GM19467 (cell line): ENCODE measurements around the gene RTL10.
"Not testable (repeated sequence)": the region's sequence is repeated elsewhere in the genome, so short reads cannot be mapped to it uniquely, and the experiment has no call there.

Experiments
- ATAC-seq: cut with Tn5 transposase; IDR thresholded peaks from one replicate; pipeline ENCODE4 v1.9.1; 2021; ENCODE audit warnings: mild to moderate bottlenecking, moderate library complexity; ENCODE audit not compliant: unreplicated experiment

The RTL10 gene

GRCh38 chr22:19890502-19891316 lies 36.0 kb upstream of the RTL10 start:
- no peak for ATAC-seq

DNA sequence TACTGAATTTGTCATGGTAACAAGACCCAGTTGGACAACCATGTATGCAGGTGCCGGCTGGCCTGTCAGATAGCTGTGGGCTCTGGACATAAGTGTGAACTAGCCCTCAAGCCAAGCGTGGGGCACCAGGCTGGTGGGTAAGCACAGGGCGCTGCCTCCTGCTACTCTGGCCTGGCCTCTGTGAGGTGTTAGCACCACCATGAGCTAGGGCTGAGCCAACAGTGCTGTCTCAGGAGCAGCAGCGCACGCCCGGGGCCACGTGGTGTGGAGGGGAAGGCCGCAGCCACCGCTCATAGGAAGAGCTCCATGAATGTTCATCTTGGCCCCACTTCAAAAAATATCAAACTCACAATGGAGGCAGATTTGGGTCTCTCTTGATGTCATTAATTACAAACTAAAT lies 35.3 kb upstream of the RTL10 start:
- no peak for ATAC-seq

GRCh38 chr22:19888131-19888746 lies 33.6 kb upstream of the RTL10 start:
- no peak for ATAC-seq

GRCh38 chr22:19887256-19887985 lies 32.7 kb upstream of the RTL10 start:
- no peak for ATAC-seq

GRCh38 chr22:19886605-19887255 lies 32.1 kb upstream of the RTL10 start:
- no peak for ATAC-seq

GRCh38 chr22:19885841-19886592 lies 31.3 kb upstream of the RTL10 start:
- no peak for ATAC-seq

GRCh38 chr22:19884954-19885751 lies 30.5 kb upstream of the RTL10 start:
- ATAC-seq = no peak

DNA sequence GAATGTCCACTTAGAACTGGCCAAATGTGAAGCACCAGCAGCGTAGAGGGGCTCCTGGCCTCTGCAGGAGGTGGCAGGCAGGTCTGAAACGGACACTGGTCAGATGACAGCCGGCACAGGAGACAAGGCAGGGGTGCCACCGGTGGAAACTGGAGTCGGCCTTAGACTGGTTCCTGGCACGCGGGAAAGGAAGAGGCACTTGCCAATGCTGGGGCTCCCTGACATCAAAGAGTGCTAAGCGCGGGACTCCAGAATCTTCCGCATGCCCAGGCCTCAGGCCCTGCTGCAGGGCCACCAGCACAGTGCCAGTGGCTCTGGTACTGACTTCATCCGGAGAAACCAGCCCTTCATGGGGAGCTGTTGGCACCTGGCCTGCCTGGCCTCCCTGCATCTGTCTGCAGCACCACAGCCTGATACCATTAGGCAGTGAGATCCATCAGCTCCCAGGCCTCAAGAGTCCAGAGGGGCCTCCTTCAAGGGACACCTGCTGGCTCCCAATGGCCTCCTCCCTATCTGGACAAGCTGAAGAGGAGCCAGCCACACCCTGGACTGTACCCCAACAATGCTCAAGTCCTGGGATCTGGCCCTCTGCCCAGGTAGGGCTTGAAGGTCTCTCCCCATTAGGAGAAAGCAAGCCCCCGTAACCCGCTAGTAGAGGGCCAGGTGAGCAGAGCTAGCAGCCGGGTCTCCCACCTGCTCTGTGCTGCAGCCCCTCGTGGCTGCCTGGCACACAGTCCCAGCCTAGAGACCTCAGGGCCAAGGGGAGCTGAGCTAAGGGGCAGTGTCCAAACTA lies 29.7 kb upstream of the RTL10 start:
- ATAC-seq = no peak

GRCh38 chr22:19883446-19883845 lies 28.8 kb upstream of the RTL10 start:
- ATAC-seq = not testable (repeated sequence)

GRCh38 chr22:19882446-19883381 lies 28.0 kb upstream of the RTL10 start:
- ATAC-seq = no peak

GRCh38 chr22:19880786-19881569 lies 26.3 kb upstream of the RTL10 start:
- no peak for ATAC-seq

- no peak for ATAC-seq
Observed at GRCh38 chr22:19879992-19880785, 25.5 kb upstream of the RTL10 start.

- no peak for ATAC-seq
Observed at GRCh38 chr22:19879643-19879991, 24.9 kb upstream of the RTL10 start.

- ATAC-seq = no peak
Observed at GRCh38 chr22:19879246-19879570, 24.5 kb upstream of the RTL10 start.

GRCh38 chr22:19878461-19879245 lies 24.0 kb upstream of the RTL10 start:
- no peak for ATAC-seq
